Mesodermal cell (in vitro differentiated cells): ENCODE results near the gene SCN2B.

Experiments used
- H3K27ac ChIP-seq: 2 replicates; pipeline ENCODE4 v1.7.0; 2013; ENCODE audit warnings: mild to moderate bottlenecking, low read depth, low read length, moderate library complexity; ENCODE audit not compliant: severe bottlenecking
- H3K36me3 ChIP-seq: 2 replicates; pipeline ENCODE4 v1.7.1; 2013; ENCODE audit warnings: mild to moderate bottlenecking, low read length, moderate library complexity; ENCODE audit not compliant: control insufficient read depth, insufficient read depth
- H3K4me1 ChIP-seq: one replicate; pipeline ENCODE4 v1.7.1; 2013; ENCODE audit warnings: mild to moderate bottlenecking, low read length; ENCODE audit not compliant: insufficient read depth, control insufficient read depth, poor library complexity, severe bottlenecking
- H3K4me3 ChIP-seq: 2 replicates; pipeline ENCODE4 v1.7.0; 2013; ENCODE audit warnings: low read length, control low read depth, mild to moderate bottlenecking; ENCODE audit not compliant: insufficient read depth, poor library complexity, severe bottlenecking; ENCODE audit errors: extremely low read depth
- H3K9me3 ChIP-seq: 2 replicates; pipeline ENCODE4 v1.7.1; 2013; ENCODE audit warnings: mild to moderate bottlenecking, low read length, moderate library complexity; ENCODE audit not compliant: control insufficient read depth
- WGBS, 2 experiments: methylation state at CpG; one replicate each; pipeline ENCODE4 v1.1.5; 2013; ENCODE audit warnings: missing lambda C conversion rate in 2 of 2; ENCODE audit not compliant: insufficient coverage in 2 of 2; 5-methylcytosine and 5-hydroxymethylcytosine counted together

Gene SCN2B

GRCh38 chr11:118144301-118145268 lies 31.9 kb downstream of the SCN2B start:
- Histone ChIP-seq H3K27ac (no peak overlapping the region), H3K9me3 (no peaks in the 10 kb centered on the region), H3K36me3 (no peaks in the 10 kb centered on the region), H3K4me1 (no peaks in the 10 kb centered on the region), H3K4me3 (no peak overlapping the region)
- WGBS, 2 experiments: 66 to 69% methylated on average over 12 to 15 of the region's 20 CpGs

GRCh38 chr11:118143661-118144185 lies 32.7 kb downstream of the SCN2B start:
- no peaks in the 10 kb centered on the region for H3K36me3 ChIP-seq
- no peak overlapping the region for H3K27ac ChIP-seq
- H3K4me1 ChIP-seq: peaks cover 3% of the 10 kb centered on the region
- whole genome bisulfite sequencing, 2 experiments: 81 to 82% methylated on average over 7 of the region's 12 CpGs
- H3K4me3 ChIP-seq: no peak overlapping the region
- no peaks in the 10 kb centered on the region for H3K9me3 ChIP-seq

- Histone ChIP-seq H3K27ac (no peak overlapping the region), H3K36me3 (no peaks in the 10 kb centered on the region), H3K4me1 (peaks cover 4% of the 10 kb centered on the region), H3K4me3 (no peak overlapping the region), H3K9me3 (no peaks in the 10 kb centered on the region)
- 47 to 61% methylated on average over 6 of the region's 6 CpGs for WGBS, 2 experiments
These were observed 33.6 kb downstream of the SCN2B start for GRCh38 chr11:118142809-118143208.

- Histone ChIP-seq H3K4me1 (peaks cover 4% of the 10 kb centered on the region), H3K4me3 (no peak overlapping the region), H3K27ac (no peak overlapping the region), H3K36me3 (no peaks in the 10 kb centered on the region), H3K9me3 (no peaks in the 10 kb centered on the region)
- WGBS, 2 experiments: 57 to 63% methylated on average over 2 of the region's 2 CpGs
These were observed 34.4 kb downstream of the SCN2B start for GRCh38 chr11:118142081-118142480.

- WGBS, 2 experiments: 80% methylated on average over 1 of the region's 1 CpG; no CpG with 5 or more reads in 1 of the 2 experiments
These were observed 36.9 kb downstream of the SCN2B start for GRCh38 chr11:118139578-118139977.

GRCh38 chr11:118138839-118139420 lies 37.5 kb downstream of the SCN2B start:
- peaks cover 4% of the 10 kb centered on the region for H3K4me1 ChIP-seq
- H3K4me3 ChIP-seq: no peak overlapping the region
- no peaks in the 10 kb centered on the region for H3K36me3 ChIP-seq
- no peaks in the 10 kb centered on the region for H3K9me3 ChIP-seq
- 49 to 52% methylated on average over 9 of the region's 10 CpGs for WGBS, 2 experiments
- no peak overlapping the region for H3K27ac ChIP-seq

More at GRCh38 chr11:118139578-118139977, 36.9 kb downstream of the SCN2B start:
- Histone ChIP-seq H3K4me1 (peaks cover 4% of the 10 kb centered on the region), H3K4me3 (no peak overlapping the region), H3K36me3 (no peaks in the 10 kb centered on the region), H3K9me3 (no peaks in the 10 kb centered on the region), H3K27ac (no peak overlapping the region)

GRCh38 chr11:118136801-118137200 lies 39.6 kb downstream of the SCN2B start:
- no peaks in the 10 kb centered on the region for H3K36me3 ChIP-seq
- H3K27ac ChIP-seq: no peak overlapping the region
- WGBS, 2 experiments: 90 to 95% methylated on average over 7 to 8 of the region's 10 CpGs
- H3K4me3 ChIP-seq: no peak overlapping the region
- H3K9me3 ChIP-seq: no peaks in the 10 kb centered on the region
- H3K4me1 ChIP-seq: peaks cover 4% of the 10 kb centered on the region

- Histone ChIP-seq H3K4me3 (no peak overlapping the region), H3K4me1 (peaks cover 4% of the 10 kb centered on the region), H3K27ac (no peak overlapping the region), H3K9me3 (no peaks in the 10 kb centered on the region), H3K36me3 (no peaks in the 10 kb centered on the region)
- WGBS, 2 experiments: no CpG with 5 or more reads among the region's 2 CpGs
These were observed 40.1 kb downstream of the SCN2B start for GRCh38 chr11:118136341-118136740.

GRCh38 chr11:118135796-118136165 lies 40.7 kb downstream of the SCN2B start:
- no peaks in the 10 kb centered on the region for H3K9me3 ChIP-seq
- WGBS, 2 experiments: 60 to 100% methylated on average over 1 of the region's 5 CpGs
- H3K4me1 ChIP-seq: peaks cover 4% of the 10 kb centered on the region
- H3K27ac ChIP-seq: no peak overlapping the region
- H3K36me3 ChIP-seq: no peaks in the 10 kb centered on the region
- H3K4me3 ChIP-seq: no peak overlapping the region

GRCh38 chr11:118135051-118135795 lies 41.2 kb downstream of the SCN2B start:
- WGBS, 2 experiments: 87 to 100% methylated on average over 3 to 4 of the region's 7 CpGs
- H3K9me3 ChIP-seq: no peaks in the 10 kb centered on the region
- H3K27ac ChIP-seq: no peak overlapping the region
- H3K4me3 ChIP-seq: no peak overlapping the region
- H3K4me1 ChIP-seq: peaks cover 4% of the 10 kb centered on the region
- H3K36me3 ChIP-seq: no peaks in the 10 kb centered on the region
